Measurements from ENCODE around the gene TLR8. TPM values are rescaled to one million over a fixed set of nuclear protein-coding genes. Genes with fewer than 3 reads are reported as not detected.

TLR8 gene
- total RNA-seq, 2 experiments from 2014 or later: not detected

DNA sequence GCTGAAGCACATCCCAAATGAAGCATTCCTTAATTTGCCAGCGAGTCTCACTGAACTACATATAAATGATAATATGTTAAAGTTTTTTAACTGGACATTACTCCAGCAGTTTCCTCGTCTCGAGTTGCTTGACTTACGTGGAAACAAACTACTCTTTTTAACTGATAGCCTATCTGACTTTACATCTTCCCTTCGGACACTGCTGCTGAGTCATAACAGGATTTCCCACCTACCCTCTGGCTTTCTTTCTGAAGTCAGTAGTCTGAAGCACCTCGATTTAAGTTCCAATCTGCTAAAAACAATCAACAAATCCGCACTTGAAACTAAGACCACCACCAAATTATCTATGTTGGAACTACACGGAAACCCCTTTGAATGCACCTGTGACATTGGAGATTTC lies 14.6 kb downstream of the TLR8 start:
- no TSS peak for BruUV-seq (replicated peaks)
- H3K4me2 ChIP-seq (ENCODE audit: low read length): no peak overlapping the region
- H2AFZ ChIP-seq (ENCODE audit: low read length): no peak overlapping the region
- H3K4me3 ChIP-seq (ENCODE audit: low read depth, low read length, poor library complexity, severe bottlenecking): no peak overlapping the region
- CTCF ChIA-PET (ENCODE audit: unreplicated experiment): no interaction called here
- POLR2A ChIA-PET: no interaction called here
- no peaks in the 10 kb centered on the region for H3K4me1 ChIP-seq (ENCODE audit: insufficient read depth, low read length, poor library complexity, severe bottlenecking)
- no peaks in the 10 kb centered on the region for H3K9me3 ChIP-seq (ENCODE audit: low read length)
- no peaks in the 10 kb centered on the region for H3K9me2 ChIP-seq (ENCODE audit: insufficient read depth, low read length)
- no peak for TF ChIP-seq EZH2phosphoT487 (IDR thresholded peaks at IDR 0.05; ENCODE audit: borderline replicate concordance, low read depth, low read length)
- TF ChIP-seq, protein P1, sequence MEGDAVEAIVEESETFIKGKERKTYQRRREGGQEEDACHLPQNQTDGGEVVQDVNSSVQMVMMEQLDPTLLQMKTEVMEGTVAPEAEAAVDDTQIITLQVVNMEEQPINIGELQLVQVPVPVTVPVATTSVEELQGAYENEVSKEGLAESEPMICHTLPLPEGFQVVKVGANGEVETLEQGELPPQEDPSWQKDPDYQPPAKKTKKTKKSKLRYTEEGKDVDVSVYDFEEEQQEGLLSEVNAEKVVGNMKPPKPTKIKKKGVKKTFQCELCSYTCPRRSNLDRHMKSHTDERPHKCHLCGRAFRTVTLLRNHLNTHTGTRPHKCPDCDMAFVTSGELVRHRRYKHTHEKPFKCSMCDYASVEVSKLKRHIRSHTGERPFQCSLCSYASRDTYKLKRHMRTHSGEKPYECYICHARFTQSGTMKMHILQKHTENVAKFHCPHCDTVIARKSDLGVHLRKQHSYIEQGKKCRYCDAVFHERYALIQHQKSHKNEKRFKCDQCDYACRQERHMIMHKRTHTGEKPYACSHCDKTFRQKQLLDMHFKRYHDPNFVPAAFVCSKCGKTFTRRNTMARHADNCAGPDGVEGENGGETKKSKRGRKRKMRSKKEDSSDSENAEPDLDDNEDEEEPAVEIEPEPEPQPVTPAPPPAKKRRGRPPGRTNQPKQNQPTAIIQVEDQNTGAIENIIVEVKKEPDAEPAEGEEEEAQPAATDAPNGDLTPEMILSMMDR (conservative IDR thresholded peaks at IDR 0.05; ENCODE audit: low read length): no peak
- no peak overlapping the region for H3K27ac ChIP-seq (ENCODE audit: low read depth, low read length, poor library complexity, severe bottlenecking)
- no peaks in the 10 kb centered on the region for H3K36me3 ChIP-seq (ENCODE audit: insufficient read depth, low read length)
- DNase-seq (ENCODE audit: low spot score): no peak
- H4K20me1 ChIP-seq (ENCODE audit: insufficient read depth, low read length): no peaks in the 10 kb centered on the region
- intact Hi-C loops (cut with micrococcal nuclease; ENCODE audit: unreplicated experiment): no loop called here
- H3K79me2 ChIP-seq (ENCODE audit: insufficient read depth, low read depth, low read length): no peaks in the 10 kb centered on the region

DNA sequence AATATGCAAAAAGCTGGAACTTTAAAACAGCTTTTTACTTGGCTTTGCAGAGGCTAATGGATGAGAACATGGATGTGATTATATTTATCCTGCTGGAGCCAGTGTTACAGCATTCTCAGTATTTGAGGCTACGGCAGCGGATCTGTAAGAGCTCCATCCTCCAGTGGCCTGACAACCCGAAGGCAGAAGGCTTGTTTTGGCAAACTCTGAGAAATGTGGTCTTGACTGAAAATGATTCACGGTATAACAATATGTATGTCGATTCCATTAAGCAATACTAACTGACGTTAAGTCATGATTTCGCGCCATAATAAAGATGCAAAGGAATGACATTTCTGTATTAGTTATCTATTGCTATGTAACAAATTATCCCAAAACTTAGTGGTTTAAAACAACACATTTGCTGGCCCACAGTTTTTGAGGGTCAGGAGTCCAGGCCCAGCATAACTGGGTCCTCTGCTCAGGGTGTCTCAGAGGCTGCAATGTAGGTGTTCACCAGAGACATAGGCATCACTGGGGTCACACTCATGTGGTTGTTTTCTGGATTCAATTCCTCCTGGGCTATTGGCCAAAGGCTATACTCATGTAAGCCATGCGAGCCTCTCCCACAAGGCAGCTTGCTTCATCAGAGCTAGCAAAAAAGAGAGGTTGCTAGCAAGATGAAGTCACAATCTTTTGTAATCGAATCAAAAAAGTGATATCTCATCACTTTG lies 15.6 kb downstream of the TLR8 start:
- Histone ChIP-seq H4K20me1 (ENCODE audit: insufficient read depth, low read length) (no peaks in the 10 kb centered on the region), H3K79me2 (ENCODE audit: insufficient read depth, low read depth, low read length) (no peaks in the 10 kb centered on the region), H3K27ac (ENCODE audit: low read depth, low read length, poor library complexity, severe bottlenecking) (no peak overlapping the region), H2AFZ (ENCODE audit: low read length) (no peak overlapping the region), H3K36me3 (ENCODE audit: insufficient read depth, low read length) (no peaks in the 10 kb centered on the region), H3K9me3 (ENCODE audit: low read length) (no peaks in the 10 kb centered on the region), H3K4me3 (ENCODE audit: low read depth, low read length, poor library complexity, severe bottlenecking) (no peak overlapping the region), H3K4me2 (ENCODE audit: low read length) (no peak overlapping the region), H3K9me2 (ENCODE audit: insufficient read depth, low read length) (no peaks in the 10 kb centered on the region), H3K4me1 (ENCODE audit: insufficient read depth, low read length, poor library complexity, severe bottlenecking) (no peaks in the 10 kb centered on the region)
- no TSS peak for BruUV-seq (replicated peaks)
- CTCF ChIA-PET (ENCODE audit: unreplicated experiment): no interaction called here
- POLR2A ChIA-PET: interaction anchor here (0.6 to 1.1 kb wide), 2 partner anchors 21 to 272 kb away, joined by 3 read pairs; no protein-coding TSS in a partner anchor
- no peak for DNase-seq (ENCODE audit: low spot score)
- intact Hi-C loops (cut with micrococcal nuclease; ENCODE audit: unreplicated experiment): no loop called here
- TF ChIP-seq EZH2phosphoT487 (IDR thresholded peaks at IDR 0.05; ENCODE audit: borderline replicate concordance, low read depth, low read length): no peak
- TF ChIP-seq, protein P1 (conservative IDR thresholded peaks at IDR 0.05; ENCODE audit: low read length): no peak

DNA sequence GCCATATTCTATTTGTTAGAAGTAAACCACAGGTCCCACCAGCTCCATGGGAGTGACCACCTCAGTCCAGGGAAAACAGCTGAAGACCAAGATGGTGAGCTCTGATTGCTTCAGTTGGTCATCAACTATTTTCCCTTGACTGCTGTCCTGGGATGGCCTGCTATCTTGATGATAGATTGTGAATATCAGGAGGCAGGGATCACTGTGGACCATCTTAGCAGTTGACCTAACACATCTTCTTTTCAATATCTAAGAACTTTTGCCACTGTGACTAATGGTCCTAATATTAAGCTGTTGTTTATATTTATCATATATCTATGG lies 16.1 kb downstream of the TLR8 start:
- Histone ChIP-seq H3K4me1 (ENCODE audit: insufficient read depth, low read length, poor library complexity, severe bottlenecking) (no peaks in the 10 kb centered on the region), H3K9me3 (ENCODE audit: low read length) (no peaks in the 10 kb centered on the region), H3K4me3 (ENCODE audit: low read depth, low read length, poor library complexity, severe bottlenecking) (no peak overlapping the region), H3K27ac (ENCODE audit: low read depth, low read length, poor library complexity, severe bottlenecking) (no peak overlapping the region), H4K20me1 (ENCODE audit: insufficient read depth, low read length) (no peaks in the 10 kb centered on the region), H2AFZ (ENCODE audit: low read length) (no peak overlapping the region), H3K4me2 (ENCODE audit: low read length) (no peak overlapping the region), H3K9me2 (ENCODE audit: insufficient read depth, low read length) (no peaks in the 10 kb centered on the region), H3K79me2 (ENCODE audit: insufficient read depth, low read depth, low read length) (no peaks in the 10 kb centered on the region), H3K36me3 (ENCODE audit: insufficient read depth, low read length) (no peaks in the 10 kb centered on the region)
- BruUV-seq (replicated peaks): no TSS peak
- no peak for TF ChIP-seq EZH2phosphoT487 (IDR thresholded peaks at IDR 0.05; ENCODE audit: borderline replicate concordance, low read depth, low read length)
- TF ChIP-seq, protein P1 (conservative IDR thresholded peaks at IDR 0.05; ENCODE audit: low read length): no peak
- DNase-seq (ENCODE audit: low spot score): no peak
- CTCF ChIA-PET (ENCODE audit: unreplicated experiment): no interaction called here
- POLR2A ChIA-PET: interaction anchor here (0.6 to 1.1 kb wide), 2 partner anchors 22 to 272 kb away, joined by 3 read pairs; no protein-coding TSS in a partner anchor
- intact Hi-C loops (cut with micrococcal nuclease; ENCODE audit: unreplicated experiment): no loop called here

Data from OCI-LY7 (cell line).